Mucosa of rectum (tissue), 2 donors: ENCODE results near the gene CCDC171.
"Not testable (repeated sequence)": the region's sequence is repeated elsewhere in the genome, so short reads cannot be mapped to it uniquely, and the experiment has no call there.

Source experiments
- H3K27ac ChIP-seq, 2 donors: one replicate each; pipeline ENCODE4 v1.7.0; 2013; ENCODE audit warnings: inconsistent platforms in 2 of 2, low read depth in 2 of 2, low read length in 2 of 2
- H3K27me3 ChIP-seq, 2 donors: one replicate each; pipeline ENCODE4 v1.7.0; 2013; ENCODE audit warnings: low read length in 2 of 2; ENCODE audit not compliant: control insufficient read depth in 2 of 2, insufficient read depth in 2 of 2
- H3K36me3 ChIP-seq, 2 donors: one replicate each; pipeline ENCODE4 v1.7.0; 2013; ENCODE audit warnings: low read length in 2 of 2; ENCODE audit not compliant: control insufficient read depth in 2 of 2, insufficient read depth in 2 of 2
- H3K4me1 ChIP-seq, 2 donors: one replicate each; pipeline ENCODE4 v1.7.0; 2013; ENCODE audit warnings: low read length in 2 of 2, mild to moderate bottlenecking in 1 of 2; ENCODE audit not compliant: control insufficient read depth in 2 of 2, insufficient read depth in 2 of 2
- H3K4me3 ChIP-seq, 2 donors: one replicate each; pipeline ENCODE4 v1.7.0; 2013; ENCODE audit warnings: low read length in 2 of 2
- H3K9ac ChIP-seq, 2 donors: one replicate each; pipeline ENCODE4 v1.7.0; 2013; ENCODE audit warnings: low read length in 2 of 2, low read depth in 1 of 2, mild to moderate bottlenecking in 1 of 2
- H3K9me3 ChIP-seq, 2 donors: one replicate each; pipeline ENCODE4 v1.7.0; 2013; ENCODE audit warnings: low read length in 2 of 2; ENCODE audit not compliant: control insufficient read depth in 2 of 2
- donor health status: healthy.
- donor health status: Normal muscosa, but diverticular disease.

The CCDC171 gene

DNA sequence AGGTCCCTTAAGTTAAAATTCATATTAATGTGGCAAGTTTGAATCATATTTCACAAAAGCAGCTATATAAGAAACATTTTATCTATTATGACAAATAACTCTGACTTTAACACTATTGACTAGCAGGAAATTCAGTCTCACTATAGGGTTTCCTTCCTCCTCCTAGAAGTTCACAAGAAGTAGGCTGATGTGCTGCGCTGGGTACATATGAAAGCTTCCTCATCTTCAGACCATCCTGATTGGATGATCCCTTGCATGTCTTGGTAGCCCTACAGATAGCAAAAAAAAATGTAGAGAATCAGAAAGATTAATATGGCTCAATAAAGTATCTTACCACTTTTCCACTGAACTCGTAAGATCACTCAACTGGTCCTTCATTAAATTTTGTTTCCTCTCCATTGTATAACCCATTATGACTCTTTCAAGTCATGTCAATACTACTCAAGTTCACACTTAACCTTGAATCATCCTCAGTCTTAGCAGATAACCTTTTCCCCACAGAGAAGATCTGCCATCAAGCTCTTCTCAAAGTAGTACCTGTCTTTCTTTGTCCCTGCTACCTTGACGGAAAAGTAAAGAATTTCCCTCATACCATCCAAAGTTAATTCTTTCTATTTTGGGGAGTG, 30.6 kb upstream of the CCDC171 start:
- no peak overlapping the region for H3K9ac ChIP-seq
- no peak overlapping the region for H3K27ac ChIP-seq
- H3K9me3 ChIP-seq, result no peaks in the 10 kb centered on the region
- no peaks in the 10 kb centered on the region for H3K4me1 ChIP-seq
- H3K36me3 ChIP-seq, result no peaks in the 10 kb centered on the region
- no peak overlapping the region for H3K4me3 ChIP-seq
- H3K27me3 ChIP-seq, result no peaks in the 10 kb centered on the region

DNA sequence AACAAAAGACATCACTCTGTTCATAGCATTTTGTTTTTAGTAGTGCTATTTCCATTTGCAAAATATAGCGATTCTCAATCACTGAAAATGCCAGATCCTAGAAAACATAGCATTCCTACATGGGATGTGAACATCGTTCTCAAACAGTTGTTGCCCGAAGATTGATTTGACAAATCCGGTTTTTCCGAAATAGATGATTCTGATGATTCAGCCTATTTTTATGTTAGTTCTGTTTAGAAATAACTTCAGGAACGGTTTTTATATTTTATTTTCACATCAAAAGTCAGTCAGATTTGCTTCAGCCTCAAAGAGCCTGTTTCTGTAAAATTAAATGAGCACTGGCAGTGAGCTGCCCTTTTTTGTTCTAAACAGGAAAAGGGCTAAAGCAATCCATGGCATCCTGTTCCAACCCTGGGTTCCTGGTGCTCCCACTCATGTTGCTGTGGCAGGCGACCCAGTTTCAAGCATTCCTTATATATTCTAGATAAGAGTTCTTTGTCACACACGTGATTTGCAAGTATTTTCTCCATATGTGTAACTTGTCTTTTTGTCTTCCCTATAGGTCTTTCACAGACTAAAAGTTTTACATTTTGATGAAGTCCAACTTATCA, 27.9 kb upstream of the CCDC171 start:
- H3K9ac ChIP-seq, result no peak overlapping the region
- no peaks in the 10 kb centered on the region for H3K9me3 ChIP-seq
- no peaks in the 10 kb centered on the region for H3K36me3 ChIP-seq
- H3K27me3 ChIP-seq, result no peaks in the 10 kb centered on the region
- no peak overlapping the region for H3K27ac ChIP-seq
- H3K4me3 ChIP-seq, result no peak overlapping the region
- no peaks in the 10 kb centered on the region for H3K4me1 ChIP-seq

DNA sequence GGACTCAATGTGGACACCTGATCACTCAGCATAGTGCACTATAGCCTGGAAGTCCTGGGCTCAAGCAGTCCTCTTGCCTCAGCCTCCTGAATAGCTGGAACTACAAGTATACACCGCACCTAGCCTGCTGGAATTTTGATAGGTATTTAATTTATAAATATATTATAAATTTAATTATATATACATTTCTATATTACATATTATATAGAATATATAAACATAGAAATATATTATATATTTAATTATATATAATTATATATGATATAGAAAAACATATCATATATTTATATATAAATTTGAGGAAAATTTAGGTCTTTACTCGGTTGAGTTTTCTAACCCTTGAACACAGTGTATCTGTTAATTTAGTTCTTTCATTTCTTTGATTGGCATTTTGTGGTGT, 26.9 kb upstream of the CCDC171 start:
- no peak overlapping the region for H3K27ac ChIP-seq
- H3K9ac ChIP-seq, result no peak overlapping the region
- H3K36me3 ChIP-seq, result no peaks in the 10 kb centered on the region
- H3K4me1 ChIP-seq, result no peaks in the 10 kb centered on the region
- H3K4me3 ChIP-seq, result no peak overlapping the region
- no peaks in the 10 kb centered on the region for H3K9me3 ChIP-seq
- H3K27me3 ChIP-seq, result no peaks in the 10 kb centered on the region

DNA sequence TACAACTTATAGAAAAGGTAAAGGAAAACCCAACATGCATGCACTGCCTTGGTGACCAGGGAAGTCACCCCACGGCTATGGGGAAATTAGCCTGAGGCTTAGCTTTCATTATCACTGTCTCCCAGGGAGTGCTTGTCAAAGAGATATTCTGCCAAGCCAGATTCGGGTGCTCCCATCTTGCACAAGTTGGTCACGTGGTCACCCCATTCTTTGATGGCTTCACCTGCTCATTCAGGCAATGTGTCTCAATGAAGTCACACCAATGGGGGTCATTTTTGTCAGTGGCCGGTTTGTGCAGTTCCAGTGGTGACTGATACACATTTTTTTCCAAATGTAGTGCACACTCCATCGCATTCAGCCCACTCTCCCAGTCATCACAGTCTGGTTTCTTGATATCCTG, 25.8 kb upstream of the CCDC171 start:
- H3K4me1 ChIP-seq, H3K9ac ChIP-seq, H3K36me3 ChIP-seq, H3K27me3 ChIP-seq, H3K27ac ChIP-seq, H3K9me3 ChIP-seq, H3K4me3 ChIP-seq: not testable (repeated sequence)

DNA sequence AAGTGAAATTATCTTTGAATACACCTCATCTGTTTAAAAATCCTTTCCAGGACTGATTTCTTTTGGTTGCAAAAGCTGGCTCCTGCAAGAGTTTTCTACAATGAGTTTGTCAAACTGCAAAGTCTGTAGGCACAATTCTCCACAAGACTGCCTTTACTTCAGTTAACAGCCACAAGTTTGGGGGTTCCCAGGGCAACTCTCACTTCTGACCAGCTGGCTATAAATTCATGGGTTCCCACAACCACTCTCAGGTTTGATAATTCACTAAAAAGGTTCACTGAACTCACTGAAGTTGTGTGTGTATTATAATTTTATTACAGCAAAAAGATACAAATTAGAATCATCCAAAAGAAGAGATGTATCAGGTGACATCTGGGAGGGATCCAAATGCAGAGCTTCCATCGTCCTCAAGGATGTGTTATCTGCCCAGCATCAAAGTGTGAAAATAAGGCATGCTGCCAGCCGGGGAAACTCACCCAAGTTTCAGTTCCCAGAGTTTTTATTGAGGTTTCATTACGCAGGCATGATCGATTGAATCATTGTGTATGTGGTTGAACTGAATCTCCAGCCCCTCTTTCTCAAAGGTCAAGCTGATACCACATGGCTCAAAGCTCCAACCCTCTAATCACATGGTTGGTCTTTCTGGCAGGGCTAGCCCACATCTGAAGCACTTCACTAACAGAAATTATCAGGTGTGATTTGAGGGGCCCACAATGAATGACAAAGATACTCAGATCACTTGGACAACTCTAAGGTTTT, 23.1 kb upstream of the CCDC171 start:
- no peaks in the 10 kb centered on the region for H3K27me3 ChIP-seq
- no peak overlapping the region for H3K9ac ChIP-seq
- H3K36me3 ChIP-seq, result no peaks in the 10 kb centered on the region
- H3K4me1 ChIP-seq, result no peaks in the 10 kb centered on the region
- no peaks in the 10 kb centered on the region for H3K9me3 ChIP-seq
- no peak overlapping the region for H3K4me3 ChIP-seq
- H3K27ac ChIP-seq, result no peak overlapping the region

DNA sequence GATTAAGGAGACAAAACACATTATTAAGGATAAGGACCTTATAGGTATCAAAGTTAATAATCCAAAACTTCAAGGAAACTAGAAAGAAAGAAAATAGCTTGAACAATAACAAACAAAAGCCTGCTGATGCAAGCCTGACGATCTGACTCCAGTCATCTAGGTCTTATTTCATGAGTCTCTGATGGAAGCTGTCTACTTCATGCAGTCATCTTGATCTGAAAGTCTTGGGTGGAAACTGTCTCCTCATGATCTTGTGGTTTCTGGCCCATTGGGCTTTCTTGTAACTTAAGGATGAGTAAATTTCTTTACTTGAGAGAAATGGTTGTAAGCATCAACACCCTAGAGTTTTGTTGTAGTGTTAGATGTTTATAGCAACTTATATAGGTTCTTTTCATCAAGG, 21.5 kb upstream of the CCDC171 start:
- Histone ChIP-seq H3K9ac (no peak overlapping the region), H3K4me3 (no peak overlapping the region), H3K4me1 (no peaks in the 10 kb centered on the region), H3K36me3 (no peaks in the 10 kb centered on the region), H3K27me3 (no peaks in the 10 kb centered on the region), H3K27ac (no peak overlapping the region), H3K9me3 (no peaks in the 10 kb centered on the region)

DNA sequence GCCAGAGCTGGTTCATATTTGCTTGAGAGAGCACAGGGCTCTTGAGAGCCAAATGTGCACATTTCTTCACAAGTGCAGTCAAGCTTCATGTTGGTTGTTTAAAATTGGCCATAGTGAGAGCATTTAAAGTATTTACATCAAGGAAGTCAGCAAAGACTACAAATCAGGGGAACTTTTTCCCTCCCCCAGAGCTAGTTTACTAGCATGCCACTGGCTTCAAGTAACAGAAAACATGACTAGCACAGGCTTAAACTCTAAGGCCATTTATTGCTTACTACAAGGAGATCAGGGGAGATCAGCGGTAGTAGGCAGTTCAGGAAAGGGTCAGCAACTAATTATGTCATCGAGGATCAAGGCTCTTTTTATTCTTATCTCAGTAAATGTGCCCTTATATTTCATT, 11.0 kb upstream of the CCDC171 start:
- Histone ChIP-seq H3K9me3 (no peaks in the 10 kb centered on the region), H3K4me1 (no peaks in the 10 kb centered on the region), H3K36me3 (no peaks in the 10 kb centered on the region), H3K27me3 (no peaks in the 10 kb centered on the region), H3K27ac (no peak overlapping the region), H3K9ac (no peak overlapping the region), H3K4me3 (no peak overlapping the region)

DNA sequence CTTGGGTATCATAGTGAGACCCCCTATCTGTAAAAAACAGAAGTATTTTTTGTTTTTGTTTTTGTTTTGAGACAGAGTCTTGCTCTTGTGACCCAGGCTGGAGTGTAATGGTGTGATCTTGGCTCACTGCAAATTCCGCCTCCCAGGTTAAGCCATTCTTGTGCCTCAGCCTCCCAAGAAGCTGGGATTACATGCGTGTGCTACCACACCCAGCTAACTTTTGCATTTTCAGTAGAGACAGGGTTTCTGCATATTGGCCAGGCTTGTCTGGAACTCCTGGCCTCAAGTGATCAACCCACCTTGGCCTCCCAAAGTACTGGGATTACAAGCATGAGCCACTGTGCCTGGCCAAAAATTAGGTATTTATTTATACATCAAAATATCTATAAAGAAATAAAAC, 10.2 kb upstream of the CCDC171 start:
- H3K27ac ChIP-seq, result no peak overlapping the region
- H3K9ac ChIP-seq, result no peak overlapping the region
- H3K4me3 ChIP-seq, result no peak overlapping the region
- no peaks in the 10 kb centered on the region for H3K4me1 ChIP-seq
- H3K9me3 ChIP-seq, result no peaks in the 10 kb centered on the region
- no peaks in the 10 kb centered on the region for H3K36me3 ChIP-seq
- H3K27me3 ChIP-seq, result no peaks in the 10 kb centered on the region

DNA sequence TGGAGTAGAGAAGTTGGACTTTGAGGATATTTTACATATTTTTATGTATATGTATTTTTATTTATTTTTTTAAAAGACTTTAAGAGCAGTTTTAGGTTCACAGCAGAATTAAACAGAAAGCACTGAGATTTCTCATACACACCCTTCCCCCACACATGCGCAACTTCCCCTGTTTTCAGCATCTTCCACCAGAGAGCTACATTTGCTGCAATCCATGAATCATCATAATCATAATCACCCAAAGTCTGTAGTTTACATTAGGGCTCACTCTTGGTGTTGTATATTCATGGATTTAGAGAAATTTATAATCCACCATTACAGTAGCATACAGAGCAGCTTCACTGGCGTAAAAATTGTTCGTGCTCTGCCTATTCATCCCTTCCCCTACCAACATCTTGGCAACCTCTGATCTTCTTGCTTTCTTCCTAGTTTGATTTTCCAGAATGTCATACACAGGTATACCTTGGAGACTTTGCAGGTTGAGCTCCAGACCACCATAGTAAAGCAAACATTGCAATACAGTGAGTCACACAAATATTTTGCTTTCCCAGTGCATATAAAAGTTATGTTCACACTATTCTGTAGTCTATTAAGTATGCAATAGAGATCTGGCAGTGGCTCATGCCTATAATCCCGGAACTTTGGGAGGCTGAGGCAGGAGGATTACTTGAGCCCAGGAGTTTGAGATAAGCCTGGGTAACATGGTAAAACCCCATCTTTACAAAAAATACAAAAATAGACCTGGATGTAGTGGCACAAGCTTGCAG, 9.6 kb upstream of the CCDC171 start:
- Histone ChIP-seq H3K9me3 (no peaks in the 10 kb centered on the region), H3K9ac (no peak overlapping the region), H3K27ac (no peak overlapping the region), H3K27me3 (no peaks in the 10 kb centered on the region), H3K4me1 (no peaks in the 10 kb centered on the region), H3K4me3 (no peak overlapping the region), H3K36me3 (no peaks in the 10 kb centered on the region)

DNA sequence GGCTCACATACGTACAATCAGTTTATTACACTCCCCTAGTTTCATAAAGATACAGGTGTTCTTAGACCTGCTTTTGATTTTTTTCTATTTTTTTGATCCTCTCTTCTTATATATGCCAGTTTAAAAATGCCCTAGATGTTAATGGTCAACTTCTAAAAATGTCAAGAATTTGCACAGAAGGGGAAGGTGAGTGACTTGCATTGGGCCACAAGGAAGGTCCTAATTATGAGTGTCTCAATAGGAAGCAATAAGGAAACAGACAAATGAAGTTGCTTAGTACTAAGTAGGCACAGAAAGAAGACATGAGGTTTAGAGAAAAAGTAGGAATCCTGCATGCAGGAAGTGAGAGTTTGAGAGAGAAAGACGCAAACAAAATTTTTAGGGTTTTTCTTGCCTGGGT, 3.2 kb upstream of the CCDC171 start:
- no peaks in the 10 kb centered on the region for H3K27me3 ChIP-seq
- H3K9ac ChIP-seq, result no peak overlapping the region
- no peaks in the 10 kb centered on the region for H3K36me3 ChIP-seq
- H3K27ac ChIP-seq, result no peak overlapping the region
- H3K4me1 ChIP-seq, result peaks cover 11 to 20% of the 10 kb centered on the region in 2 donors
- no peak overlapping the region for H3K4me3 ChIP-seq
- H3K9me3 ChIP-seq, result no peaks in the 10 kb centered on the region
